SH-SY5Y (cell line): ENCODE data around the gene SSPN.
A peak's percentile ranks its signal among the peaks of the same experiment; 100 is the strongest.

ENCODE experiments used
- GATA2 ChIP-seq: IDR thresholded peaks from 2 replicates; pipeline ENCODE4 v1.6.1; 2011; ENCODE audit warnings: mild to moderate bottlenecking, low read depth, low read length
- GATA3 ChIP-seq: IDR thresholded peaks from 2 replicates; pipeline ENCODE4 v1.6.1; 2011; ENCODE audit warnings: low read depth, mild to moderate bottlenecking, low read length, moderate library complexity

Gene SSPN

DNA sequence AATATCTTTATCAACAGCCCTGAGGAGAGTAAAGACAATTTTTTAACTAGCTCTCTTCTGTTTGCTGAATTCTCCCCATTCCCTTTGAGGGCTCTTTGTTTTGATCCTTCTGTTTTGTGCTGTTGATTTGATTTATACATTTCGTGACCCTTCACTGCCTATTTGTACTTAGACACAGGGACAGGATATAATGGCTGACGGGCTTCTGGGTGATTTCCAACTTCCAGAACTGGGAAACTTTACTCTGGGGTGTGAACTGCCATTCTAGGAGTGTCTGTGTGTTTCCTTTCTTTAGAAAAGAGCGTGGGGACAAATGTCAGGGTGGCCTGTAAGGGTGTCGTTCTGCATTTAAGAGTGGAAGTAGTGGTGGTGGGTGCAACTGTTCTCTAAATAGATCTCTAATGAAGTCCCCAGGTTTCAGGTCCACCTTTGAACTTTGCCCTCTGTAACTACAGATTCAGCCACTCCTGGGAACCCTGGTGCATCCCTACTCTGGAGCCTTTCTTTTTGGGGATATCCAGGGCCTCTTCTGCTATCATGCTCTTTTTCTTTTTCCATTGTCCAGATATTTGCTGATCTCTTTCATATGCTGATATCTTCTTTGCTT, 22.3 kb upstream of the SSPN start:
- no peak for TF ChIP-seq GATA3
- no peak for TF ChIP-seq GATA2

- TF ChIP-seq GATA3 (no peak), GATA2 (no peak)
Observed at GRCh38 chr12:26176725-26177124, 18.6 kb upstream of the SSPN start.

GRCh38 chr12:26177283-26177682, 18.1 kb upstream of the SSPN start:
- TF ChIP-seq GATA2 = no peak
- no peak for TF ChIP-seq GATA3

DNA sequence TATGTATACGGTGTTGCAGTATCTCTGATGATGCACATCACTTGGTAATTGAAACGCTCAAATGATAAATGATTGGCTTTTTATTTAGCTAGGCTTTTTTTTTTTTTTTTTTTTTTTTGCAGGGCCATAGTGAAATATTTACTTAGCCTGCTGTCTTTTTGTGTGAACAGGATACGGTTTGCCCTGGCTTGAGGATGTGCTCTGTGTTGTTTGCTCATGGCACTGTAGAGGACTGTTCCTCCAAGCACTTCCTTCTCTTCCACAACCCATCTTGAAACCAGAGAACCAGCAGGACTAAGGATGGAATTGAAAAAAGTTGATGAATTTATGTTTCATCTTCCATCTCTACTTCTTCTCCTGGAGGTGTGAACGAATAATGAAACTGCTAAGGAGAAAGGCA, 15.5 kb upstream of the SSPN start:
- TF ChIP-seq GATA2 (no peak), GATA3 (no peak)

DNA sequence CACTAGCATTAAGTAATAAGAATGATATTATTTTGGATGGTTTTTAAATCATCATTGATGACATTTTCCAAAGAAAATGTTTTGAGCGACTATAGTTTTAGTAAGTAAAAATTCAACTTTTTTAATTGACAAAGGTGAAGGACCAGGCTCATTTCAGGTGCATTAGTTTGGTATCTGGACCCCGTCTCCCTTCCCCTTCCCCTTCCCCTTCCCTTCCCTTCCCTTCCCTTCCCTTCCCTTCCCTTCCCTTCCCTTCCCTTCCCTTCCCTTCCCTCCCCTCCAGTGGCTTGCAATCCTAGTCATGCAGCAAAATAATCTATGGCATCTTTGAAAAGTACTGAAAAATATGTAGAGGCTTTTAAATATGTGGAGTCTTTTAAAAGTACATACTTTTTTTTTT, 13.0 kb upstream of the SSPN start:
- TF ChIP-seq GATA3 (no peak), GATA2 (no peak)

GRCh38 chr12:26185532-26186320, 9.6 kb upstream of the SSPN start:
- no peak for TF ChIP-seq GATA2
- TF ChIP-seq GATA3 = no peak

GRCh38 chr12:26187014-26187798, 8.2 kb upstream of the SSPN start:
- TF ChIP-seq GATA3 = no peak
- no peak for TF ChIP-seq GATA2

DNA sequence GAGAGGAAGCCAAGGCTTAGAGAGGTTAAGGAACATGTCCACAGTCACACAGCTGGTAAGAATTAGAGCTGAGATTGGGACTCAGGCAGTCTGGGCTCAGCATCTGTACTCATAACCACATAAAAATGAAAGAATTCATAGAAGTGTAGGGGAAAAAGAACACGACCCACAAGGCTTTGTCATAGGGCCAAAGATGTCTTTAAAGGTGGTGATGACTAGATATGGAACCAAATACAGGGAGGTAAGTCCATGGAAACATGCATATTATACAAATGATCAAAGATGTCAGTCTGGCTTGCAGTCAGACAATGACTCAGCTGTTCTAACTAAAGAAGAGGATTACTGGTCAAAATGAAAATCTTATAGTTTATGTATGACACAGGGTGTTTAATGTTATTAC, 7.2 kb upstream of the SSPN start:
- TF ChIP-seq GATA3 (no peak), GATA2 (no peak)

DNA sequence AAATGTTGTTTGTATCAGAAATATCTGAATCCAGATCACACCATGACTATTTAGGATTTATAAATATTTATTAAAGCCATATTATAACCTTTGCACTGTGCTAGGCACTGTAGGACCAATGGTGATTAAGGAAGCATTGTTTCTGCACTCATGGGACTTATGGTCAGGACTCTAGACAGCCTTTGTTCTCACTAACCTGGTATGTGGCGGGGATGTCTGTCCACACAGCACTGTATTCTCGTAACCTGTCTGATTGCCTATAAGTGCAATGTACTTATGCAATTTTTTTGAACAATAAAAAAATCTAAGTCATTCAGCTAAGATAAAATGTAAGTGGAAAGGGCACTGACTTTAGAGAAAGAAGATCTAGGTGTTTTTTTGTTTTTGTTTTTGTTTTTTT, 6.7 kb upstream of the SSPN start:
- TF ChIP-seq GATA2 = no peak
- TF ChIP-seq GATA3 = no peak

DNA sequence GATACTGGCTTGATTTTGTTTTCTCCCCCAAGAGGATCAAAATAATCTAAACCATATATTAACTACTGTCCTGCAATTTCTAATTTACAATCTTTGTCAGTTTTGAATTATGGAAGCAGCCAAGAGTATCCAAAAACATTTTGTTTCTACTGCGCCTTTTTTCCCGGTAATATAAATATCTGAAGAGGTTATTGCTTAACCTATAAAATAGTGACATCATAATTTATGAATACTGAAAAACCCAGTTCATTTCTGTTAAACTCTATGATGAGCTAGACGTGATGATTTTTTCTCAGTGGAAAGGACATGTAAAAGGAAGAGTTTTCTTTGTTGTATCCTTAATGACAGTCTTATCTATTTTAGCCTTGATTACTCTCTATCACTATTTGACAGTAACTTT, 3.2 kb upstream of the SSPN start:
- no peak for TF ChIP-seq GATA3
- TF ChIP-seq GATA2 = no peak

DNA sequence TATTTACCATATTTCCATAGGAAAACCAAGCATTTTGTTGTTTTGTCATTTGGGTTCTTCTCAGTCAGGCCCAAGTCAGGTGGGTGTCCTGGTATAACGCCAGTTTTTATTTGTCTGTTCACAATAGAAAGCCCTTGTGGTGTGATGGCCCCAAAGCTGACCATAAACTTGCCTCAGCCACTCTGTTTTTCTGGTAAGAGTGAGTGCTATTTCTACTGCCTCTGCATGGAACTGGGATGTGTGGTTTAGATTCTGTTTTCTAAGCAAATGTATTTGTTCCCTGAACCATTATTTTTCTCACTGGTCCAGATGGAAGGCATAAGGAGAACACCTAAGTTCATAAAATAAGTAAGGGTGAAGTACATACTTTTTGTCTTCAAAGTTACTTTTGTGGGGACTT, 1.8 kb upstream of the SSPN start:
- TF ChIP-seq GATA2 (no peak), GATA3 (no peak)

DNA sequence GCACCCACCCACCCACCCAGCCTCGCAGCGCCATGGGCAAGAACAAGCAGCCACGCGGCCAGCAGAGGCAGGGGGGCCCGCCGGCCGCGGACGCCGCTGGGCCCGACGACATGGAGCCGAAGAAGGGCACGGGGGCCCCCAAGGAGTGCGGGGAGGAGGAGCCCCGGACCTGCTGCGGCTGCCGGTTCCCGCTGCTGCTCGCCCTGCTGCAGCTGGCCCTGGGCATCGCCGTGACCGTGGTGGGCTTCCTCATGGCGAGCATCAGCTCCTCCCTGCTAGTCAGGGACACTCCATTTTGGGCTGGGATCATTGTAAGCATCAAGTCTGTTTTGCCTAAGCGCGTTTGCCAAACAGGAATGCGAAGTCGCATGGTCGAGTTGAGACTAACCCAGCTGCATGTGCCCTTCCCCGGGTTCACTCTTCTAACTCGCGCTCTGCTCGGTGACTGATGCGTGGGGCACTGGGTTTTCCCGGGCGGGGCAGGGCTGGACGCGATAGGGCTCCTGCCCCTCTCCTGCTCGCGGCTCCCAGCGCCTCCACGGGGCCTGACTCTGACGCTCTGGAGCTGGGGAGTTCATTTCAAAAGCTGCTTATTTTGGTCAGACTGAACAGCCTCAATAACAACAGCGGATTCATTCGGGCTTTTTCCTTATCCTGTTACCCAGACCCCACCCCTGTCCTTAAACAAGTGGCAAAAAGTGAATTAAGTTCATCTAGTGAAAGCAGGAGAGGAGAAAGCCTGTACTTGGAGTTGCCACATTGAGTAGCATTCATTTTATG, 458 bp downstream of the SSPN start:
- TF ChIP-seq GATA3 (no peak), GATA2 (no peak)

- TF ChIP-seq GATA3 (no peak), GATA2 (no peak)
Observed at GRCh38 chr12:26196421-26196716, 996 bp downstream of the SSPN start.

- peak; percentile 65; the same call in 1 of the 2 replicates for TF ChIP-seq GATA2
- TF ChIP-seq GATA3 = no peak
Observed at GRCh38 chr12:26197832-26198231, 2.5 kb downstream of the SSPN start.
